Activated naive CD4-positive, alpha-beta T cell treated with anti-CD3 and anti-CD28 coated beads, Interleukin-2, amount 50 U/mL, for 24 hours (primary cell): ENCODE results near the gene ZFP36L2.
"Not testable (repeated sequence)": the region's sequence is repeated elsewhere in the genome, so short reads cannot be mapped to it uniquely, and the experiment has no call there.

ENCODE experiments used
- H3K27ac Mint-ChIP-seq: one replicate; pipeline ENCODE4 v1.8.0; 2021; ENCODE audit warnings: mild to moderate bottlenecking, mixed read lengths
- H3K27me3 Mint-ChIP-seq: one replicate; pipeline ENCODE4 v1.8.0; 2021; ENCODE audit warnings: mixed read lengths
- H3K36me3 Mint-ChIP-seq: one replicate; pipeline ENCODE4 v1.8.0; 2021; ENCODE audit warnings: mixed read lengths
- H3K4me1 Mint-ChIP-seq: one replicate; pipeline ENCODE4 v1.8.0; 2021; ENCODE audit warnings: mixed read lengths
- H3K4me3 Mint-ChIP-seq: one replicate; pipeline ENCODE4 v1.8.0; 2021; ENCODE audit warnings: mild to moderate bottlenecking, mixed read lengths
- H3K9me3 Mint-ChIP-seq: one replicate; pipeline ENCODE4 v1.8.0; 2021; ENCODE audit warnings: mixed read lengths

The ZFP36L2 gene

GRCh38 chr2:43193652-43194120 is 32.7 kb downstream of the ZFP36L2 start:
- H3K27ac Mint-ChIP-seq: peak overlapping the region; percentile 97
- peaks cover 69% of the 10 kb centered on the region for H3K4me1 Mint-ChIP-seq
- H3K4me3 Mint-ChIP-seq: peak overlapping the region; percentile 91
- peaks cover 2% of the 10 kb centered on the region for H3K36me3 Mint-ChIP-seq
- no peaks in the 10 kb centered on the region for H3K9me3 Mint-ChIP-seq
- no peaks in the 10 kb centered on the region for H3K27me3 Mint-ChIP-seq

- Mint-ChIP-seq H3K4me3 (peak overlapping the region; percentile 91), H3K27me3 (no peaks in the 10 kb centered on the region), H3K36me3 (peaks cover 2% of the 10 kb centered on the region), H3K9me3 (no peaks in the 10 kb centered on the region), H3K27ac (peak overlapping the region; percentile 97), H3K4me1 (peaks cover 72% of the 10 kb centered on the region)
Measured at GRCh38 chr2:43192744-43193651, 33.4 kb downstream of the ZFP36L2 start.

- peak overlapping the region; percentile 76 for H3K27ac Mint-ChIP-seq
Measured at GRCh38 chr2:43191947-43192516, 34.4 kb downstream of the ZFP36L2 start.

GRCh38 chr2:43190311-43191052 is 35.9 kb downstream of the ZFP36L2 start:
- no peak overlapping the region for H3K4me3 Mint-ChIP-seq
- no peak overlapping the region for H3K27ac Mint-ChIP-seq
- no peaks in the 10 kb centered on the region for H3K36me3 Mint-ChIP-seq
- H3K27me3 Mint-ChIP-seq: no peaks in the 10 kb centered on the region
- no peaks in the 10 kb centered on the region for H3K9me3 Mint-ChIP-seq
- peaks cover 78% of the 10 kb centered on the region for H3K4me1 Mint-ChIP-seq

More at GRCh38 chr2:43191947-43192516, 34.4 kb downstream of the ZFP36L2 start:
- Mint-ChIP-seq H3K4me1 (peaks cover 76% of the 10 kb centered on the region), H3K36me3 (peaks cover 2% of the 10 kb centered on the region), H3K27me3 (no peaks in the 10 kb centered on the region), H3K9me3 (no peaks in the 10 kb centered on the region), H3K4me3 (no peak overlapping the region)

GRCh38 chr2:43189861-43190260 is 36.5 kb downstream of the ZFP36L2 start:
- not testable (repeated sequence) for H3K4me3 Mint-ChIP-seq, H3K9me3 Mint-ChIP-seq, H3K27me3 Mint-ChIP-seq, H3K36me3 Mint-ChIP-seq, H3K27ac Mint-ChIP-seq
- H3K4me1 Mint-ChIP-seq: peaks cover 79% of the 10 kb centered on the region

- Mint-ChIP-seq H3K27me3 (no peaks in the 10 kb centered on the region), H3K27ac (no peak overlapping the region), H3K36me3 (no peaks in the 10 kb centered on the region), H3K4me3 (no peak overlapping the region), H3K4me1 (peaks cover 77% of the 10 kb centered on the region), H3K9me3 (no peaks in the 10 kb centered on the region)
Measured at GRCh38 chr2:43188561-43189386, 37.6 kb downstream of the ZFP36L2 start.

- Mint-ChIP-seq H3K4me1 (peaks cover 62% of the 10 kb centered on the region), H3K27ac (peak overlapping the region; percentile 51), H3K4me3 (no peak overlapping the region), H3K36me3 (no peaks in the 10 kb centered on the region), H3K27me3 (no peaks in the 10 kb centered on the region), H3K9me3 (no peaks in the 10 kb centered on the region)
Measured at GRCh38 chr2:43186679-43187374, 39.6 kb downstream of the ZFP36L2 start.

GRCh38 chr2:43186321-43186678 is 40.1 kb downstream of the ZFP36L2 start:
- peaks cover 3% of the 10 kb centered on the region for H3K36me3 Mint-ChIP-seq
- no peak overlapping the region for H3K4me3 Mint-ChIP-seq
- H3K27me3 Mint-ChIP-seq: no peaks in the 10 kb centered on the region
- no peaks in the 10 kb centered on the region for H3K9me3 Mint-ChIP-seq
- peak overlapping the region; percentile 51 for H3K27ac Mint-ChIP-seq
- peaks cover 60% of the 10 kb centered on the region for H3K4me1 Mint-ChIP-seq

GRCh38 chr2:43185146-43185545 is 41.3 kb downstream of the ZFP36L2 start:
- no peaks in the 10 kb centered on the region for H3K27me3 Mint-ChIP-seq
- H3K4me1 Mint-ChIP-seq: peaks cover 63% of the 10 kb centered on the region
- H3K4me3 Mint-ChIP-seq: no peak overlapping the region
- peaks cover 3% of the 10 kb centered on the region for H3K36me3 Mint-ChIP-seq
- no peaks in the 10 kb centered on the region for H3K9me3 Mint-ChIP-seq
- peak overlapping the region; percentile 76 for H3K27ac Mint-ChIP-seq

- H3K27me3 Mint-ChIP-seq: no peaks in the 10 kb centered on the region
- H3K4me1 Mint-ChIP-seq: peaks cover 65% of the 10 kb centered on the region
- peak overlapping the region; percentile 76 for H3K27ac Mint-ChIP-seq
- no peaks in the 10 kb centered on the region for H3K9me3 Mint-ChIP-seq
- peak overlapping the region; percentile 63 for H3K4me3 Mint-ChIP-seq
- H3K36me3 Mint-ChIP-seq: peaks cover 3% of the 10 kb centered on the region
Measured at GRCh38 chr2:43184339-43184895, 42.0 kb downstream of the ZFP36L2 start.

- no peaks in the 10 kb centered on the region for H3K9me3 Mint-ChIP-seq
- H3K36me3 Mint-ChIP-seq: peaks cover 3% of the 10 kb centered on the region
- no peaks in the 10 kb centered on the region for H3K27me3 Mint-ChIP-seq
- H3K4me3 Mint-ChIP-seq: no peak overlapping the region
- H3K27ac Mint-ChIP-seq: peak overlapping the region; percentile 63
- peaks cover 66% of the 10 kb centered on the region for H3K4me1 Mint-ChIP-seq
Measured at GRCh38 chr2:43183743-43184142, 42.7 kb downstream of the ZFP36L2 start.

GRCh38 chr2:43180897-43181296 is 45.5 kb downstream of the ZFP36L2 start:
- Mint-ChIP-seq H3K36me3 (peaks cover 3% of the 10 kb centered on the region), H3K27ac (peak overlapping the region; percentile 89), H3K27me3 (no peaks in the 10 kb centered on the region), H3K4me3 (no peak overlapping the region), H3K4me1 (peaks cover 71% of the 10 kb centered on the region), H3K9me3 (no peaks in the 10 kb centered on the region)

GRCh38 chr2:43179942-43180341 is 46.5 kb downstream of the ZFP36L2 start:
- Mint-ChIP-seq H3K4me3 (no peak overlapping the region), H3K27ac (no peak overlapping the region), H3K4me1 (peaks cover 72% of the 10 kb centered on the region), H3K27me3 (no peaks in the 10 kb centered on the region), H3K36me3 (peaks cover 3% of the 10 kb centered on the region), H3K9me3 (no peaks in the 10 kb centered on the region)
